K562 (cell line): ENCODE measurements around the gene TRIM10. TPM values are rescaled to one million over a fixed set of nuclear protein-coding genes. Genes with fewer than 3 reads are reported as not detected.

Source experiments
- ATAC-seq: fragments of 200-7000 bp; cut with Tn5 transposase; 3 replicates; pipeline ENCODE4 v1.9.1; 2020; ENCODE audit warnings: moderate library complexity
- BruUV-seq: library from RNA; stranded (reverse); fragments of 400-500 nt; replicated peaks from 2 replicates; lab custom pipeline; 2021; lab: Mats Ljungman, UMichigan
- CTCF ChIA-PET: fragments of 300-600 bp; formaldehyde crosslinking; extraction: SDS; loops from one replicate; lab custom pipeline; 2021; ENCODE audit warnings: low intra/inter-chr PET ratio; lab: Yijun Ruan, JAX
- POLR2A ChIA-PET: fragments of 300-600, 350-650 bp; sonication (Branson Sonifier 250); formaldehyde crosslinking; extraction: SDS; loops from one replicate; lab custom pipeline; 2021; ENCODE audit warnings: antibody characterized with exemption, inconsistent platforms; lab: Yijun Ruan, JAX
- DNase-seq, 4 experiments: peaks; one replicate each; pipeline versions ENCODE4 v3.0.0 to v3.0.0-alpha.2; 2011 to 2018; ENCODE audit warnings: low spot score in 3 of 4, mixed read lengths in 3 of 4; ENCODE audit errors: extremely low read depth in 1 of 4
- FAIRE-seq: peaks from 2 replicates; lab custom pipeline; 2011; peaks lifted over from hg19 to GRCh38; lab: Jason Lieb, UNC
- H2AFZ ChIP-seq: 2 replicates; pipeline ENCODE4 v1.6.0; 2011; ENCODE audit warnings: low read depth, low read length, control low read depth, inconsistent platforms
- H3K27ac ChIP-seq: fragments of 200-600 bp; 3 replicates; pipeline ENCODE4 v1.8.0; 2011; ENCODE audit warnings: low read depth, mild to moderate bottlenecking, control low read depth, inconsistent platforms, low read length, moderate library complexity, mixed read lengths; ENCODE audit errors: extremely low read depth
- H3K27me3 ChIP-seq, 2 experiments: fragments of 300-600 bp in 1 of 2; 2 replicates in 1 of 2; 3 replicates in 1 of 2; pipeline versions ENCODE4 v1.6.0 to v1.8.0; 2011; ENCODE audit warnings: inconsistent platforms in 2 of 2, low read length in 2 of 2, mild to moderate bottlenecking in 1 of 2, mixed read lengths in 1 of 2, moderate library complexity in 1 of 2; ENCODE audit not compliant: control insufficient read depth in 2 of 2, insufficient read depth in 2 of 2
- H3K36me3 ChIP-seq: fragments of 300-600 bp; 3 replicates; pipeline ENCODE4 v1.8.0; 2011; ENCODE audit warnings: mild to moderate bottlenecking, low read length, inconsistent platforms; ENCODE audit not compliant: control insufficient read depth, insufficient read depth
- H3K4me1 ChIP-seq, 2 experiments: fragments of 200-600 bp in 1 of 2; replicated peaks in 1 of 2; 2 replicates in 1 of 2; 3 replicates in 1 of 2; pipeline versions ENCODE4 v1.5.1 to v1.8.0; 2011; ENCODE audit warnings: inconsistent platforms in 2 of 2, low read length in 2 of 2, mild to moderate bottlenecking in 1 of 2, mixed read lengths in 1 of 2, moderate library complexity in 1 of 2; ENCODE audit not compliant: control insufficient read depth in 2 of 2, insufficient read depth in 2 of 2
- H3K4me2 ChIP-seq: 2 replicates; pipeline ENCODE4 v1.6.1; 2011; ENCODE audit warnings: low read length, control low read depth, inconsistent platforms, mixed read lengths; ENCODE audit not compliant: insufficient read depth
- H3K4me3 ChIP-seq: fragments of 200-600 bp; sonication (generic), shearing (Covaris generic); 2 replicates; pipeline ENCODE4 v1.5.1; 2016; ENCODE audit warnings: control low read depth, inconsistent platforms
- H3K79me2 ChIP-seq: fragments of 200-600 bp; 3 replicates; pipeline ENCODE4 v1.8.0; 2011; ENCODE audit warnings: low read length, inconsistent platforms; ENCODE audit not compliant: control insufficient read depth, insufficient read depth
- H3K9ac ChIP-seq, 2 experiments: 2 replicates each; pipeline versions ENCODE4 v1.6.0 to v1.6.1; 2011; ENCODE audit warnings: low read depth in 2 of 2, low read length in 2 of 2, control low read depth in 1 of 2, inconsistent platforms in 1 of 2, mild to moderate bottlenecking in 1 of 2, mixed read lengths in 1 of 2; ENCODE audit not compliant: insufficient read depth in 1 of 2
- H3K9me1 ChIP-seq: one replicate; pipeline ENCODE4 v1.6.0; 2011; ENCODE audit warnings: inconsistent platforms, mild to moderate bottlenecking, low read length, moderate library complexity; ENCODE audit not compliant: control insufficient read depth, insufficient read depth
- H3K9me3 ChIP-seq: replicated peaks from 2 replicates; pipeline ENCODE4 v1.5.1; 2011; ENCODE audit warnings: low read depth, low read length, inconsistent platforms; ENCODE audit not compliant: control insufficient read depth, insufficient read depth
- H4K20me1 ChIP-seq: replicated peaks from 2 replicates; pipeline ENCODE4 v1.6.1; 2011; ENCODE audit warnings: low read length, inconsistent platforms, mixed read lengths; ENCODE audit not compliant: control insufficient read depth, insufficient read depth
- CEBPB ChIP-seq: fragments of 450-650 bp; IDR thresholded peaks from 2 replicates; pipeline ENCODE4 v1.6.1; 2016; ENCODE audit warnings: missing genetic modification characterization, missing compliant biosample characterization
- CUX1 ChIP-seq: fragments of 200-800 bp; sonication (Bioruptor generic); IDR thresholded peaks from 2 replicates; pipeline ENCODE4 v1.6.1; 2016; ENCODE audit warnings: missing genetic modification characterization, missing compliant biosample characterization
- CXXC5 ChIP-seq: fragments of 250-450 bp; sonication (Bioruptor Pico); IDR thresholded peaks from 2 replicates; pipeline ENCODE4 v1.8.0; 2022; ENCODE audit warnings: inconsistent platforms, mild to moderate bottlenecking, moderate library complexity
- E4F1 ChIP-seq: fragments of 250-450 bp; sonication (Bioruptor Pico); IDR thresholded peaks from 2 replicates; pipeline ENCODE4 v1.5.0; 2021; ENCODE audit warnings: mild to moderate bottlenecking, borderline replicate concordance
- NFRKB ChIP-seq: fragments of 450-650 bp; IDR thresholded peaks from 2 replicates; pipeline ENCODE4 v1.6.1; 2016; ENCODE audit warnings: low read depth
- NR4A1 ChIP-seq, 2 experiments: fragments of 250-450 bp in 1 of 2; fragments of 450-650 bp in 1 of 2; sonication (Bioruptor Pico) in 1 of 2; IDR thresholded peaks; 2 replicates each; pipeline versions ENCODE4 v1.4.0 to v1.6.1; 2016 to 2020; ENCODE audit warnings: mild to moderate bottlenecking in 2 of 2, missing compliant biosample characterization in 1 of 2, missing genetic modification characterization in 1 of 2, moderate library complexity in 1 of 2
- POLR2A ChIP-seq: fragments of 450-650 bp; conservative IDR thresholded peaks from 2 replicates; pipeline ENCODE4 v1.6.1; 2016
- SUPT5H ChIP-seq: fragments of 450-650 bp; IDR thresholded peaks from 2 replicates; pipeline ENCODE4 v1.6.1; 2016
- ZKSCAN8 ChIP-seq: fragments of 200-800 bp; sonication (Bioruptor generic); IDR thresholded peaks from 2 replicates; pipeline ENCODE4 v1.6.1; 2016; ENCODE audit warnings: missing genetic modification characterization, missing compliant biosample characterization
- ZNF133 ChIP-seq: fragments of 250-450 bp; sonication (Bioruptor Pico); IDR thresholded peaks from 2 replicates; pipeline ENCODE4 v1.4.0; 2020; ENCODE audit warnings: mild to moderate bottlenecking
- ZNF717 ChIP-seq: fragments of 250-450 bp; sonication (Bioruptor Pico); IDR thresholded peaks from 2 replicates; pipeline ENCODE4 v1.5.0; 2021
- WGBS: fragments of 100-300 bp; shearing (Covaris generic); methylation state at CpG from one replicate; pipeline ENCODE4 v1.1.6; 2016; ENCODE audit warnings: low coverage, mixed read lengths; ENCODE audit not compliant: insufficient coverage; ENCODE audit errors: missing lambda C conversion rate; 5-methylcytosine and 5-hydroxymethylcytosine counted together
- in situ Hi-C: fragments of 300-500 bp; cut with MboI; formaldehyde crosslinking; loops from 4 replicates; pipeline ENCODE4 v1.15.0; 2018; ENCODE audit warnings: inconsistent platforms, mixed read lengths
- intact Hi-C: fragments of 100-400 bp; cut with micrococcal nuclease; formaldehyde crosslinking; loops from 2 replicates; pipeline ENCODE4 v1.14.2; 2022
- polyA plus RNA-seq, 8 experiments: library from polyadenylated mRNA; depleted of rRNA in 4 of 8; stranded (reverse) in 5 of 8; unstranded in 3 of 8; fragments of >200 nt; fragmentation: Nextera tagmentation in 2 of 8; fragmentation: Illumina TruSeq in 1 of 8; extraction: Ambion mirVana in 2 of 8; extraction: Trizol in 1 of 8; gene quantifications; 2 replicates each; pipeline versions ENCODE4 v1.2.1 to v1.2.3, GENCODE V29; 2011 to 2014; ENCODE audit warnings: inconsistent platforms in 1 of 8, missing spikeins in 1 of 8
- total RNA-seq, 7 experiments: library from RNA; depleted of rRNA in 6 of 7; stranded (reverse); fragments of >200 nt in 6 of 7; fragmentation: Illumina TruSeq in 2 of 7; extraction: Trizol in 2 of 7; gene quantifications; 2 replicates each; pipeline versions ENCODE4 v1.2.1 to v1.2.3, GENCODE V29; 2011 to 2021; ENCODE audit warnings: low replicate concordance in 1 of 7
- TF ChIP-seq, protein P1 (sequence below): sonication (generic); formaldehyde crosslinking; IDR thresholded peaks from 2 replicates; pipeline ENCODE4 v1.8.1; 2023; ENCODE audit warnings: mild to moderate bottlenecking, missing genetic modification reagents, moderate library complexity

TRIM10 gene
- total and polyA plus RNA-seq, 9 of the 15 experiments (the other 6 are each of a cell fraction or from before 2014, with no cell fraction given), result 0.15 to 0.90 (median 0.36) TPM

- in situ Hi-C loops, result no loop called here
- ChIA-PET POLR2A (interaction anchor here (0.7 kb wide), 1 partner anchor 518 kb away, joined by 3 read pairs; no protein-coding TSS in a partner anchor), CTCF (no interaction called here)
- Histone ChIP-seq H3K9me1 (no peaks in the 10 kb centered on the region), H3K27me3 (peaks cover 14 to 40% of the 10 kb centered on the region in 2 experiments; a peak in 3 of 5 replicates), H3K9me3 (no peaks in the 10 kb centered on the region), H2AFZ (no peak overlapping the region), H4K20me1 (no peaks in the 10 kb centered on the region), H3K9ac (no peak overlapping the region), H3K79me2 (no peaks in the 10 kb centered on the region), H3K4me1 (no peaks in the 10 kb centered on the region), H3K4me2 (no peak overlapping the region), H3K27ac (no peak overlapping the region), H3K36me3 (no peaks in the 10 kb centered on the region), H3K4me3 (no peak overlapping the region)
- no peak for DNase-seq
- no peak for ATAC-seq
- TF ChIP-seq ZNF133 (no peak), NFRKB (no peak), SUPT5H (no peak), CXXC5 (no peak), ZNF717 (no peak), CUX1 (no peak), E4F1 (CRISPR knock-in tag) (no peak), ZKSCAN8 (CRISPR knock-in tag) (no peak), CEBPB (tag) (no peak), POLR2A (no peak), NR4A1 (CRISPR knock-in tag; IDR thresholded peaks at IDR 0.05) (no peak), NR4A1 (tag; IDR thresholded peaks at IDR 0.05) (no peak)
- TF ChIP-seq, protein P1, sequence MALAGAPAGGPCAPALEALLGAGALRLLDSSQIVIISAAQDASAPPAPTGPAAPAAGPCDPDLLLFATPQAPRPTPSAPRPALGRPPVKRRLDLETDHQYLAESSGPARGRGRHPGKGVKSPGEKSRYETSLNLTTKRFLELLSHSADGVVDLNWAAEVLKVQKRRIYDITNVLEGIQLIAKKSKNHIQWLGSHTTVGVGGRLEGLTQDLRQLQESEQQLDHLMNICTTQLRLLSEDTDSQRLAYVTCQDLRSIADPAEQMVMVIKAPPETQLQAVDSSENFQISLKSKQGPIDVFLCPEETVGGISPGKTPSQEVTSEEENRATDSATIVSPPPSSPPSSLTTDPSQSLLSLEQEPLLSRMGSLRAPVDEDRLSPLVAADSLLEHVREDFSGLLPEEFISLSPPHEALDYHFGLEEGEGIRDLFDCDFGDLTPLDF, result no peak
- intact Hi-C loops, result no loop called here
- FAIRE-seq, result no peak
- WGBS, result 14% methylated on average over 5 of the region's 5 CpGs
- BruUV-seq, result no TSS peak
Observed at GRCh38 chr6:30188541-30188940, 27.5 kb upstream of the TRIM10 start.
